Glutamatergic neuron (in vitro differentiated cells): ENCODE data around the gene PCK1. TPM values are rescaled to one million over a fixed set of nuclear protein-coding genes. Genes with fewer than 3 reads are reported as not detected.

Source experiments
- DNase-seq: peaks from one replicate; pipeline ENCODE4 v3.0.0; 2022
- H3K27ac Mint-ChIP-seq: one replicate; pipeline ENCODE4 v1.8.0; 2020; ENCODE audit warnings: mild to moderate bottlenecking, mixed read lengths, inconsistent platforms; ENCODE audit not compliant: unreplicated experiment
- H3K27me3 Mint-ChIP-seq: one replicate; pipeline ENCODE4 v1.8.0; 2020; ENCODE audit warnings: mild to moderate bottlenecking, moderate library complexity, mixed read lengths, inconsistent platforms; ENCODE audit not compliant: unreplicated experiment
- H3K36me3 Mint-ChIP-seq: one replicate; pipeline ENCODE4 v1.8.0; 2020; ENCODE audit warnings: mild to moderate bottlenecking, mixed read lengths, inconsistent platforms; ENCODE audit not compliant: unreplicated experiment
- H3K4me1 Mint-ChIP-seq: one replicate; pipeline ENCODE4 v1.8.0; 2020; ENCODE audit warnings: mild to moderate bottlenecking, low read depth, mixed read lengths, inconsistent platforms; ENCODE audit not compliant: unreplicated experiment
- H3K4me3 Mint-ChIP-seq: one replicate; pipeline ENCODE4 v1.8.0; 2020; ENCODE audit warnings: mild to moderate bottlenecking, mixed read lengths, inconsistent platforms; ENCODE audit not compliant: unreplicated experiment
- H3K9me3 Mint-ChIP-seq: one replicate; pipeline ENCODE4 v1.8.0; 2020; ENCODE audit warnings: mild to moderate bottlenecking, moderate library complexity, mixed read lengths, inconsistent platforms; ENCODE audit not compliant: unreplicated experiment
- CTCF ChIP-seq: fragments of 200-600 bp; sonication (generic); IDR thresholded peaks from one replicate; pipeline ENCODE4 v1.5.0; 2021; ENCODE audit not compliant: partially characterized antibody, unreplicated experiment
- total RNA-seq: library from RNA; stranded (reverse); fragmentation: NEBNext Ultra II Directional; extraction: Animal tissue kit (Norgen Biotek cat#: 25700); gene quantifications from one replicate; pipeline ENCODE4 v1.2.1, GENCODE V29; 2021; ENCODE audit not compliant: unreplicated experiment

The PCK1 gene
- total RNA-seq, 1 donor from 2014 or later = not detected

- Mint-ChIP-seq H3K4me3 (no peak overlapping the region), H3K27ac (no peak overlapping the region), H3K9me3 (peaks cover 2% of the 10 kb centered on the region), H3K4me1 (no peaks in the 10 kb centered on the region), H3K27me3 (peaks cover 4% of the 10 kb centered on the region), H3K36me3 (peaks cover 5% of the 10 kb centered on the region)
- DNase-seq = no peak
- no peak for TF ChIP-seq CTCF
Measured at GRCh38 chr20:57540890-57541580, 19.9 kb upstream of the PCK1 start.

DNA sequence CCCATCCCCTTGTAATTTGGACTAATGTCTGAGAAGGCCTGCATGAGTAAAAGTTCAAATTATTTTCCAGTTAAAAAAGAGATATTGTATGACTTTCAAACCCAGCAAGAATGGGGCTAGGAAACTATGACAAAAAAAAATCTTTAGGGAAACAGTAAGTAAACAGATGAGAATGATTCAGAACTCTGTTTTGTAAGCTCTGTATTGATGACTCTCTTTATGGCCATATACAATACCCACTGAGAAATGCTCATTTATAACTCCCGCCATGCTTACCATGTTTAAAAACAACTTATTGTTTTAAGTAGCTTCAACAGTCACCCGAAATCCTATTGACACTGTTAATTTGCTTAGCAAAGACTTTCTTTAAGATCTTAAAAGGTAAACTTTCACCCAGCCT lies 17.2 kb upstream of the PCK1 start:
- no peak for TF ChIP-seq CTCF
- no peak for DNase-seq
- Mint-ChIP-seq H3K4me1 (no peaks in the 10 kb centered on the region), H3K36me3 (peaks cover 5% of the 10 kb centered on the region), H3K4me3 (no peak overlapping the region), H3K27ac (no peak overlapping the region), H3K27me3 (no peaks in the 10 kb centered on the region), H3K9me3 (no peaks in the 10 kb centered on the region)

GRCh38 chr20:57544838-57545564 lies 15.9 kb upstream of the PCK1 start:
- Mint-ChIP-seq H3K4me3 (no peak overlapping the region), H3K4me1 (no peaks in the 10 kb centered on the region), H3K9me3 (no peaks in the 10 kb centered on the region), H3K27ac (no peak overlapping the region), H3K27me3 (no peaks in the 10 kb centered on the region), H3K36me3 (no peaks in the 10 kb centered on the region)
- TF ChIP-seq CTCF = no peak
- no peak for DNase-seq

- DNase-seq = no peak
- Mint-ChIP-seq H3K27ac (no peak overlapping the region), H3K27me3 (no peaks in the 10 kb centered on the region), H3K4me1 (no peaks in the 10 kb centered on the region), H3K4me3 (no peak overlapping the region), H3K36me3 (no peaks in the 10 kb centered on the region), H3K9me3 (no peaks in the 10 kb centered on the region)
- no peak for TF ChIP-seq CTCF
Measured at GRCh38 chr20:57545927-57546662, 14.8 kb upstream of the PCK1 start.
